ENCODE measurements around the gene HSFX3. TPM values are rescaled to one million over a fixed set of nuclear protein-coding genes. Genes with fewer than 3 reads are reported as not detected.

Gene HSFX3
- total RNA-seq, 6 donors from 2014 or later, result not detected

GRCh38 chrX:149515954-149516602 is 33.6 kb downstream of the HSFX3 start:
- H3K4me1 ChIP-seq, result no peaks in the 10 kb centered on the region
- H3K27ac ChIP-seq, result no peak overlapping the region
- H3K4me3 ChIP-seq, result no peak overlapping the region
- 57 to 68% methylated on average over 3 to 4 of the region's 4 CpGs for WGBS, 2 donors
- TF ChIP-seq CTCF (IDR thresholded peaks at IDR 0.05) (no peak), POLR2AphosphoS5 (IDR thresholded peaks at IDR 0.05) (no peak), POLR2A (IDR thresholded peaks at IDR 0.05) (no peak), EP300 (IDR thresholded peaks at IDR 0.05) (no peak)
- H3K9me3 ChIP-seq, result no peaks in the 10 kb centered on the region
- no peaks in the 10 kb centered on the region for H3K36me3 ChIP-seq
- DNase-seq (no peak), ATAC-seq (ENCODE audit: low FRiP score in 2 of 2) (no peak)
- no peaks in the 10 kb centered on the region for H3K27me3 ChIP-seq

- no peaks in the 10 kb centered on the region for H3K36me3 ChIP-seq
- no peaks in the 10 kb centered on the region for H3K9me3 ChIP-seq
- peak in 1 of 2 donors; percentile 62 for ATAC-seq (ENCODE audit: low FRiP score in 2 of 2)
- H3K4me3 ChIP-seq, result no peak overlapping the region
- H3K27ac ChIP-seq, result no peak overlapping the region
- H3K27me3 ChIP-seq, result no peaks in the 10 kb centered on the region
- no peak for TF ChIP-seq POLR2A (IDR thresholded peaks at IDR 0.05)
- TF ChIP-seq CTCF (IDR thresholded peaks at IDR 0.05), result no peak
- TF ChIP-seq EP300 (IDR thresholded peaks at IDR 0.05), result no peak
- TF ChIP-seq POLR2AphosphoS5 (IDR thresholded peaks at IDR 0.05), result no peak
- DNase-seq, result no peak
- no peaks in the 10 kb centered on the region for H3K4me1 ChIP-seq
- WGBS, 2 donors, result 60 to 65% methylated on average over 4 to 9 of the region's 9 CpGs
Observed at GRCh38 chrX:149513825-149514428, 35.8 kb downstream of the HSFX3 start.

- Histone ChIP-seq H3K36me3 (no peaks in the 10 kb centered on the region), H3K4me1 (no peaks in the 10 kb centered on the region), H3K27ac (no peak overlapping the region), H3K9me3 (no peaks in the 10 kb centered on the region), H3K27me3 (no peaks in the 10 kb centered on the region), H3K4me3 (no peak overlapping the region)
- peak in 1 of 2 donors; percentile 63 for DNase-seq
- TF ChIP-seq POLR2AphosphoS5 (IDR thresholded peaks at IDR 0.05) (no peak), CTCF (IDR thresholded peaks at IDR 0.05) (peak in 5 of 6 experiments; percentile 36 to 59 (median 52)), POLR2A (IDR thresholded peaks at IDR 0.05) (no peak), EP300 (IDR thresholded peaks at IDR 0.05) (no peak)
- WGBS, 2 donors, result 71 to 100% methylated on average over 3 to 4 of the region's 4 CpGs
- ATAC-seq (ENCODE audit: low FRiP score in 2 of 2), result peak; percentile 57 to 85
Observed at GRCh38 chrX:149512225-149512885, 37.4 kb downstream of the HSFX3 start.

- DNase-seq, result no peak
- Histone ChIP-seq H3K27ac (no peak overlapping the region), H3K9me3 (no peaks in the 10 kb centered on the region), H3K4me1 (no peaks in the 10 kb centered on the region), H3K27me3 (no peaks in the 10 kb centered on the region), H3K4me3 (no peak overlapping the region), H3K36me3 (no peaks in the 10 kb centered on the region)
- WGBS, 2 donors, result 79 to 92% methylated on average over 4 to 5 of the region's 5 CpGs
- TF ChIP-seq CTCF (IDR thresholded peaks at IDR 0.05) (no peak), POLR2A (IDR thresholded peaks at IDR 0.05) (no peak), POLR2AphosphoS5 (IDR thresholded peaks at IDR 0.05) (no peak), EP300 (IDR thresholded peaks at IDR 0.05) (no peak)
- ATAC-seq (ENCODE audit: low FRiP score in 2 of 2), result no peak
Observed at GRCh38 chrX:149511081-149511480, 38.6 kb downstream of the HSFX3 start.

Measured in upper lobe of left lung (tissue), 6 donors.